Calu3 (cell line): ENCODE results near the gene C11orf86. TPM values are rescaled to one million over a fixed set of nuclear protein-coding genes. Genes with fewer than 3 reads are reported as not detected.
A peak's percentile ranks its signal among the peaks of the same experiment; 100 is the strongest.

Experiments
- BruUV-seq: library from RNA; stranded (reverse); fragments of 400-500 nt; replicated peaks from 2 replicates; lab custom pipeline; 2021; lab: Mats Ljungman, UMichigan
- CTCF ChIA-PET: fragments of 300-600 bp; sonication (Branson Sonifier 250); formaldehyde crosslinking; loops from one replicate; lab custom pipeline; 2022; ENCODE audit warnings: antibody characterized with exemption; lab: Charles Lee
- DNase-seq: peaks from one replicate; pipeline ENCODE4 v3.0.0; 2022
- H3K27ac Mint-ChIP-seq: one replicate; pipeline ENCODE4 v1.8.0; 2022; ENCODE audit warnings: mixed read lengths; ENCODE audit not compliant: unreplicated experiment
- H3K27me3 Mint-ChIP-seq: one replicate; pipeline ENCODE4 v1.8.0; 2022; ENCODE audit warnings: mixed read lengths; ENCODE audit not compliant: unreplicated experiment
- H3K36me3 Mint-ChIP-seq: one replicate; pipeline ENCODE4 v1.8.0; 2022; ENCODE audit warnings: mild to moderate bottlenecking, moderate library complexity, mixed read lengths; ENCODE audit not compliant: insufficient read depth, unreplicated experiment
- H3K4me1 Mint-ChIP-seq: one replicate; pipeline ENCODE4 v1.8.0; 2022; ENCODE audit warnings: mild to moderate bottlenecking, low read depth, mixed read lengths; ENCODE audit not compliant: unreplicated experiment
- H3K4me3 Mint-ChIP-seq: one replicate; pipeline ENCODE4 v1.8.0; 2022; ENCODE audit warnings: mild to moderate bottlenecking, low read depth, moderate library complexity, mixed read lengths; ENCODE audit not compliant: unreplicated experiment
- H3K9me3 Mint-ChIP-seq: one replicate; pipeline ENCODE4 v1.8.0; 2022; ENCODE audit warnings: low read depth, mixed read lengths; ENCODE audit not compliant: unreplicated experiment
- CTCF ChIP-seq: fragments of 200-600 bp; IDR thresholded peaks from one replicate; pipeline ENCODE4 v1.8.0; 2022; ENCODE audit warnings: antibody characterized with exemption; ENCODE audit not compliant: unreplicated experiment
- intact Hi-C: fragments of 100-400 bp; cut with micrococcal nuclease; formaldehyde crosslinking; loops from one replicate; pipeline ENCODE4 v1.10.0; 2022; ENCODE audit not compliant: unreplicated experiment
- total RNA-seq: library from RNA; stranded (reverse); gene quantifications from 2 replicates; pipeline ENCODE4 v1.2.3, GENCODE V29; 2022

C11orf86 gene
- total RNA-seq, 1 experiment from 2014 or later = not detected

GRCh38 chr11:66967670-66968425 lies 7.3 kb upstream of the C11orf86 start:
- intact Hi-C loops = no loop called here
- H3K4me3 Mint-ChIP-seq = no peak overlapping the region
- H3K4me1 Mint-ChIP-seq = peaks cover 44% of the 10 kb centered on the region
- peaks cover 5% of the 10 kb centered on the region for H3K36me3 Mint-ChIP-seq
- TF ChIP-seq CTCF = no peak
- no TSS peak for BruUV-seq
- no peak for DNase-seq
- H3K27me3 Mint-ChIP-seq = no peaks in the 10 kb centered on the region
- no peaks in the 10 kb centered on the region for H3K9me3 Mint-ChIP-seq
- H3K27ac Mint-ChIP-seq = peak overlapping the region; percentile 55
- CTCF ChIA-PET = interaction anchor here (1.1 kb wide), 1 partner anchor 9 kb away, joined by 3 read pairs; no protein-coding TSS in a partner anchor

- peak overlapping the region; percentile 85 for H3K27ac Mint-ChIP-seq
- no peaks in the 10 kb centered on the region for H3K9me3 Mint-ChIP-seq
- no peak for TF ChIP-seq CTCF
- no peak overlapping the region for H3K4me3 Mint-ChIP-seq
- intact Hi-C loops = no loop called here
- H3K4me1 Mint-ChIP-seq = peaks cover 49% of the 10 kb centered on the region
- CTCF ChIA-PET = no interaction called here
- H3K27me3 Mint-ChIP-seq = no peaks in the 10 kb centered on the region
- no peak for DNase-seq
- H3K36me3 Mint-ChIP-seq = peaks cover 5% of the 10 kb centered on the region
- BruUV-seq = no TSS peak
Measured at GRCh38 chr11:66969584-66970225, 5.4 kb upstream of the C11orf86 start.

GRCh38 chr11:66970371-66970806 lies 4.7 kb upstream of the C11orf86 start:
- H3K27ac Mint-ChIP-seq = peak overlapping the region; percentile 85
- peak overlapping the region; percentile 36 for H3K4me3 Mint-ChIP-seq
- DNase-seq = no peak
- intact Hi-C loops = no loop called here
- H3K36me3 Mint-ChIP-seq = peaks cover 5% of the 10 kb centered on the region
- peaks cover 53% of the 10 kb centered on the region for H3K4me1 Mint-ChIP-seq
- CTCF ChIA-PET = interaction anchor here (0.5 to 1.3 kb wide), 3 partner anchors 17 to 892 kb away, joined by 3 to 9 read pairs (median 3); no protein-coding TSS in a partner anchor
- H3K9me3 Mint-ChIP-seq = no peaks in the 10 kb centered on the region
- TSS peak; percentile 45 for BruUV-seq
- no peaks in the 10 kb centered on the region for H3K27me3 Mint-ChIP-seq
- no peak for TF ChIP-seq CTCF

GRCh38 chr11:66970807-66971442 lies 4.2 kb upstream of the C11orf86 start:
- H3K27ac Mint-ChIP-seq = peak overlapping the region; percentile 85

More at GRCh38 chr11:66970807-66971442, 4.2 kb upstream of the C11orf86 start:
- Mint-ChIP-seq H3K9me3 (no peaks in the 10 kb centered on the region), H3K27me3 (no peaks in the 10 kb centered on the region), H3K4me3 (peak overlapping the region; percentile 36), H3K4me1 (peaks cover 54% of the 10 kb centered on the region), H3K36me3 (peaks cover 5% of the 10 kb centered on the region)
- DNase-seq = peak; percentile 71
- BruUV-seq = no TSS peak
- CTCF ChIA-PET = interaction anchor here (0.5 to 1.3 kb wide), 5 partner anchors 16 to 891 kb away, joined by 3 to 9 read pairs (median 3); no protein-coding TSS in a partner anchor
- intact Hi-C loops = no loop called here
- no peak for TF ChIP-seq CTCF
